Measurements from ENCODE around the gene NAV3. TPM values are rescaled to one million over a fixed set of nuclear protein-coding genes. Genes with fewer than 3 reads are reported as not detected.

NAV3 gene
- total and polyA plus RNA-seq, 9 of the 15 experiments (the other 6 are each of a cell fraction or from before 2014, with no cell fraction given), result 0.04 TPM; not detected in 8

- H3K36me3 ChIP-seq (ENCODE audit: control insufficient read depth, insufficient read depth, low read length), result no peaks in the 10 kb centered on the region
- no peak for TF ChIP-seq PHF8 (IDR thresholded peaks at IDR 0.05; ENCODE audit: borderline replicate concordance, low read length)
- no peaks in the 10 kb centered on the region for H3K4me1 ChIP-seq (replicated peaks in 1 of 2; ENCODE audit: control insufficient read depth in 2 of 2, insufficient read depth in 2 of 2, low read length in 2 of 2)
- no peaks in the 10 kb centered on the region for H3K79me2 ChIP-seq (ENCODE audit: control insufficient read depth, insufficient read depth, low read length)
- ATAC-seq, result no peak
- no peaks in the 10 kb centered on the region for H4K20me1 ChIP-seq (replicated peaks; ENCODE audit: control insufficient read depth, insufficient read depth, low read length)
- no TSS peak for BruUV-seq (replicated peaks)
- intact Hi-C loops (cut with micrococcal nuclease) (no loop called here), in situ Hi-C loops (cut with MboI) (no loop called here)
- no peak overlapping the region for H2AFZ ChIP-seq (ENCODE audit: low read depth, low read length)
- H3K27me3 ChIP-seq (ENCODE audit: control insufficient read depth in 2 of 2, insufficient read depth in 2 of 2, low read length in 2 of 2), result no peaks in the 10 kb centered on the region
- 0% methylated on average over 1 of the region's 1 CpG for WGBS (ENCODE audit: insufficient coverage, low coverage, missing lambda C conversion rate)
- H3K27ac ChIP-seq (ENCODE audit: extremely low read depth, low read depth, low read length), result no peak overlapping the region
- H3K9me1 ChIP-seq (ENCODE audit: control insufficient read depth, insufficient read depth, low read length), result no peaks in the 10 kb centered on the region
- ChIA-PET CTCF (ENCODE audit: low intra/inter-chr PET ratio) (no interaction called here), POLR2A (no interaction called here)
- no peak overlapping the region for H3K9ac ChIP-seq (ENCODE audit: insufficient read depth in 1 of 2, low read depth in 2 of 2, low read length in 2 of 2)
- H3K4me3 ChIP-seq, result no peak overlapping the region
- no peaks in the 10 kb centered on the region for H3K9me3 ChIP-seq (replicated peaks; ENCODE audit: control insufficient read depth, insufficient read depth, low read depth, low read length)
- DNase-seq (ENCODE audit: extremely low read depth in 1 of 4, low spot score in 3 of 4), result no peak
- H3K4me2 ChIP-seq (ENCODE audit: insufficient read depth, low read length), result no peak overlapping the region
- FAIRE-seq, result no peak
These were observed 110.7 kb downstream of the NAV3 start for GRCh38 chr12:77941401-77941800.

- CTCF ChIA-PET (ENCODE audit: low intra/inter-chr PET ratio), result no interaction called here
- WGBS (ENCODE audit: insufficient coverage, low coverage, missing lambda C conversion rate), result 0% methylated on average over 1 of the region's 1 CpG
- intact Hi-C loops (cut with micrococcal nuclease), result no loop called here
- in situ Hi-C loops (cut with MboI), result no loop called here
- FAIRE-seq (no peak), ATAC-seq (no peak), DNase-seq (ENCODE audit: extremely low read depth in 1 of 4, low spot score in 3 of 4) (no peak)
- H3K4me2 ChIP-seq (ENCODE audit: insufficient read depth, low read length), result no peak overlapping the region
- no peaks in the 10 kb centered on the region for H4K20me1 ChIP-seq (replicated peaks; ENCODE audit: control insufficient read depth, insufficient read depth, low read length)
- no TSS peak for BruUV-seq (replicated peaks)
- H3K9ac ChIP-seq (ENCODE audit: insufficient read depth in 1 of 2, low read depth in 2 of 2, low read length in 2 of 2), result no peak overlapping the region
- H3K9me1 ChIP-seq (ENCODE audit: control insufficient read depth, insufficient read depth, low read length), result no peaks in the 10 kb centered on the region
- H3K9me3 ChIP-seq (replicated peaks; ENCODE audit: control insufficient read depth, insufficient read depth, low read depth, low read length), result no peaks in the 10 kb centered on the region
- H3K27ac ChIP-seq (ENCODE audit: extremely low read depth, low read depth, low read length), result no peak overlapping the region
- no peaks in the 10 kb centered on the region for H3K79me2 ChIP-seq (ENCODE audit: control insufficient read depth, insufficient read depth, low read length)
- no peak overlapping the region for H2AFZ ChIP-seq (ENCODE audit: low read depth, low read length)
- H3K4me3 ChIP-seq, result no peak overlapping the region
- no peaks in the 10 kb centered on the region for H3K36me3 ChIP-seq (ENCODE audit: control insufficient read depth, insufficient read depth, low read length)
- TF ChIP-seq POLR2AphosphoS2 (IDR thresholded peaks at IDR 0.05; ENCODE audit: low read length), result no peak
- TF ChIP-seq ARID1B (IDR thresholded peaks at IDR 0.05), result no peak
- no peak for TF ChIP-seq CREM (IDR thresholded peaks at IDR 0.05; ENCODE audit: low read depth)
- no peak for TF ChIP-seq PTRF (tag; IDR thresholded peaks at IDR 0.05)
- no peak for TF ChIP-seq BRF2 (IDR thresholded peaks at IDR 0.05; ENCODE audit: borderline replicate concordance, insufficient read depth, insufficient read length)
- TF ChIP-seq ZNF77 (CRISPR knock-in tag; IDR thresholded peaks at IDR 0.05), result no peak
- TF ChIP-seq NEUROD1 (IDR thresholded peaks at IDR 0.05; ENCODE audit: borderline replicate concordance, low read depth, low read length, partially characterized antibody), result no peak
- TF ChIP-seq PTBP1 (IDR thresholded peaks at IDR 0.05; ENCODE audit: low read depth, low read length), result no peak
- no peak for TF ChIP-seq ZNF785 (CRISPR knock-in tag; IDR thresholded peaks at IDR 0.05)
- TF ChIP-seq PHB2 (IDR thresholded peaks at IDR 0.05; ENCODE audit: low read depth), result no peak
- no peaks in the 10 kb centered on the region for H3K4me1 ChIP-seq (replicated peaks in 1 of 2; ENCODE audit: control insufficient read depth in 2 of 2, insufficient read depth in 2 of 2, low read length in 2 of 2)
- POLR2A ChIA-PET, result no interaction called here
- H3K27me3 ChIP-seq (ENCODE audit: control insufficient read depth in 2 of 2, insufficient read depth in 2 of 2, low read length in 2 of 2), result no peaks in the 10 kb centered on the region
These were observed 112.8 kb downstream of the NAV3 start for GRCh38 chr12:77943466-77943865.
